Spleen (tissue), 11 donors: ENCODE data around the gene C10orf53. TPM values are rescaled to one million over a fixed set of nuclear protein-coding genes. Genes with fewer than 3 reads are reported as not detected.

ENCODE experiments used
- DNase-seq: peaks from one replicate; pipeline ENCODE4 v3.0.0-alpha.2; 2020
- H3K27ac ChIP-seq, 8 donors: fragments of 200-600 bp; sonication (generic) in 7 of 8; 1 replicate in 4 of 8; 2 replicates in 4 of 8; pipeline versions ENCODE4 v1.5.0 to v1.8.0; 2016 to 2021; ENCODE audit warnings: inconsistent platforms in 4 of 8, mild to moderate bottlenecking in 4 of 8, moderate library complexity in 1 of 8
- H3K27me3 ChIP-seq, 7 donors: fragments of 200-600 bp; sonication (generic) in 6 of 7; replicated peaks in 1 of 7; 1 replicate in 4 of 7; 2 replicates in 3 of 7; pipeline versions ENCODE4 v1.5.0 to v1.8.0; 2016 to 2021; ENCODE audit warnings: inconsistent platforms in 3 of 7, mild to moderate bottlenecking in 1 of 7
- H3K36me3 ChIP-seq, 6 donors: fragments of 200-600 bp; sonication (generic) in 5 of 6; 1 replicate in 4 of 6; 2 replicates in 2 of 6; pipeline versions ENCODE4 v1.5.0 to v1.8.0; 2016 to 2021; ENCODE audit warnings: inconsistent platforms in 2 of 6
- H3K4me1 ChIP-seq, 6 donors: fragments of 200-600 bp; sonication (generic) in 5 of 6; 1 replicate in 3 of 6; 2 replicates in 3 of 6; pipeline versions ENCODE4 v1.5.0 to v1.8.0; 2016 to 2021; ENCODE audit warnings: inconsistent platforms in 3 of 6
- H3K4me3 ChIP-seq, 8 donors: fragments of 200-600 bp; sonication (generic) in 7 of 8; 1 replicate in 4 of 8; 2 replicates in 4 of 8; pipeline versions ENCODE4 v1.5.0 to v1.8.0; 2016 to 2021; ENCODE audit warnings: inconsistent platforms in 4 of 8, mild to moderate bottlenecking in 4 of 8, moderate library complexity in 2 of 8
- H3K9me3 ChIP-seq, 8 donors: fragments of 200-600 bp; sonication (generic) in 7 of 8; 1 replicate in 4 of 8; 2 replicates in 4 of 8; pipeline versions ENCODE4 v1.5.0 to v1.8.0; 2016 to 2021; ENCODE audit warnings: inconsistent platforms in 4 of 8
- POLR2A ChIP-seq, 3 donors: fragments of 450-650 bp; IDR thresholded peaks; one replicate each; pipeline ENCODE4 v1.5.1; 2017; ENCODE audit warnings: antibody characterized with exemption in 3 of 3, mild to moderate bottlenecking in 1 of 3
- POLR2AphosphoS5 ChIP-seq, 3 donors: sonication (generic); formaldehyde crosslinking; IDR thresholded peaks; one replicate each; pipeline ENCODE4 v1.5.1; 2017; ENCODE audit warnings: antibody characterized with exemption in 3 of 3
- WGBS, 5 donors: extraction: QIAGEN DNeasy Blood & Tissue Kit in 3 of 5; methylation state at CpG; one replicate each; pipeline versions ENCODE4 v1.1.5 to v1.1.7; 2013 to 2018; 5-methylcytosine and 5-hydroxymethylcytosine counted together
- intact Hi-C: fragments of 100-400 bp; cut with DNase I; formaldehyde crosslinking; loops from one replicate; pipeline ENCODE4 v1.15.0; 2023; ENCODE audit warnings: low total_unique reads
- polyA plus RNA-seq, 3 donors: library from polyadenylated mRNA; stranded (reverse); fragments of 200-250 nt; gene quantifications; one replicate each; pipeline ENCODE4 v1.2.1, GENCODE V29; 2013
- total RNA-seq, 7 donors: library from RNA; depleted of rRNA in 3 of 7; stranded (reverse); fragments of >200 nt in 3 of 7; fragmentation: NEBNext Ultra II Directional in 4 of 7; extraction: Animal tissue kit (Norgen Biotek cat#: 25700) in 4 of 7; gene quantifications; one replicate each; pipeline versions ENCODE4 v1.1.0 to v1.2.1, GENCODE V29; 2016 to 2021
- TF ChIP-seq, protein P1 (sequence below), 11 experiments: fragments of 200-600 bp in 7 of 11; fragments of 450-650 bp in 4 of 11; sonication (generic) in 4 of 11; IDR thresholded peaks in 8 of 11; conservative IDR thresholded peaks in 3 of 11; 1 replicate in 7 of 11; 2 replicates in 4 of 11; pipeline versions ENCODE4 v1.4.0 to v1.8.0; 2016 to 2021; ENCODE audit warnings: antibody characterized with exemption in 11 of 11, inconsistent platforms in 4 of 11, mild to moderate bottlenecking in 1 of 11
- donor health status: healthy with polysubstance abuse.
- donor health status: DM: no; HTN: no; CAD: no; lungs with moderate emphysema.
- donor health status: DM: no; HTN: no; CAD: no.
- donor health status: Bipolar disorder and iron deficiency.
- donor health status: healthy.
- donor health status: DM: no; HTN: no; CAD: no.
- donor health status: DM: yes; HTN: yes; CAD: no.

C10orf53 gene
- total and polyA plus RNA-seq, 10 donors: not detected

GRCh38 chr10:49664006-49664841, 15.2 kb upstream of the C10orf53 start:
- Histone ChIP-seq H3K27ac (no peak overlapping the region), H3K27me3 (peaks cover 0 to 27% (median 0%) of the 10 kb centered on the region in 7 donors), H3K4me3 (no peak overlapping the region), H3K36me3 (no peaks in the 10 kb centered on the region), H3K9me3 (peaks cover 0 to 13% (median 11%) of the 10 kb centered on the region in 8 donors), H3K4me1 (no peaks in the 10 kb centered on the region)
- no peak for DNase-seq
- 76 to 87% (median 85%) methylated on average over 6 to 7 of the region's 7 CpGs for WGBS, 5 donors
- intact Hi-C loops: no loop called here
- TF ChIP-seq POLR2AphosphoS5 (IDR thresholded peaks at IDR 0.05) (no peak), POLR2A (IDR thresholded peaks at IDR 0.05) (no peak)
- TF ChIP-seq, protein P1, sequence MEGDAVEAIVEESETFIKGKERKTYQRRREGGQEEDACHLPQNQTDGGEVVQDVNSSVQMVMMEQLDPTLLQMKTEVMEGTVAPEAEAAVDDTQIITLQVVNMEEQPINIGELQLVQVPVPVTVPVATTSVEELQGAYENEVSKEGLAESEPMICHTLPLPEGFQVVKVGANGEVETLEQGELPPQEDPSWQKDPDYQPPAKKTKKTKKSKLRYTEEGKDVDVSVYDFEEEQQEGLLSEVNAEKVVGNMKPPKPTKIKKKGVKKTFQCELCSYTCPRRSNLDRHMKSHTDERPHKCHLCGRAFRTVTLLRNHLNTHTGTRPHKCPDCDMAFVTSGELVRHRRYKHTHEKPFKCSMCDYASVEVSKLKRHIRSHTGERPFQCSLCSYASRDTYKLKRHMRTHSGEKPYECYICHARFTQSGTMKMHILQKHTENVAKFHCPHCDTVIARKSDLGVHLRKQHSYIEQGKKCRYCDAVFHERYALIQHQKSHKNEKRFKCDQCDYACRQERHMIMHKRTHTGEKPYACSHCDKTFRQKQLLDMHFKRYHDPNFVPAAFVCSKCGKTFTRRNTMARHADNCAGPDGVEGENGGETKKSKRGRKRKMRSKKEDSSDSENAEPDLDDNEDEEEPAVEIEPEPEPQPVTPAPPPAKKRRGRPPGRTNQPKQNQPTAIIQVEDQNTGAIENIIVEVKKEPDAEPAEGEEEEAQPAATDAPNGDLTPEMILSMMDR (IDR thresholded peaks at IDR 0.05 in 8 of 11, conservative IDR thresholded peaks at IDR 0.05 in 3 of 11): no peak

DNA sequence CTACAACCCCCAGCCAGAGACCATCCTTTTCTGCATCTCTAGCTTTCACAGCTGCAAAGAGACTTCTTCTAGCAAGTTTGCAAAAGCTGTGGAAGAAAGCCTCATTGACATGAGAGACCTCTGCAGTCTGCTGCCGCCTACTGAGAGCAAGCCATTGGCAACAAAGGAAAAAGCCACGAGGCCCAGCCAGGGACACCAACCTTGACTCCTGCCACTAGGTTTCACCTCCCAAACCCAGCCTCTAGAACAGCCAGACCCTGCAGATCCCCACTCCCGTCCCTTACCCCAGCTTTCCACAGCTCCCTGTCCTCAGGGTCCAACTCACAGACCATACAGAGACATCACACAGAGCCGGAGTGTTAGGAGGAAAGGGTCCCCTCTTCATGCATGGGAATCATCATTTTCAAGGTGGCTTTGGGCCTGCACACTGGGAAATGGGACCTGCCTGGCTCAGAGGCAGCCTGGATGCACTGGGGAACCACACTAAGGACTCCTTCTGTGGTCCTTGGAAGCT, 14.6 kb upstream of the C10orf53 start:
- Histone ChIP-seq H3K27ac (no peak overlapping the region), H3K27me3 (peaks cover 0 to 27% (median 0%) of the 10 kb centered on the region in 7 donors), H3K4me3 (no peak overlapping the region), H3K4me1 (no peaks in the 10 kb centered on the region), H3K36me3 (no peaks in the 10 kb centered on the region), H3K9me3 (peaks cover 0 to 6% (median 4%) of the 10 kb centered on the region in 8 donors)
- intact Hi-C loops: no loop called here
- TF ChIP-seq POLR2AphosphoS5 (IDR thresholded peaks at IDR 0.05) (no peak), POLR2A (IDR thresholded peaks at IDR 0.05) (no peak)
- TF ChIP-seq, protein P1 (IDR thresholded peaks at IDR 0.05 in 8 of 11, conservative IDR thresholded peaks at IDR 0.05 in 3 of 11): no peak
- 68 to 84% (median 74%) methylated on average over 4 of the region's 4 CpGs for WGBS, 5 donors
- no peak for DNase-seq

- no peaks in the 10 kb centered on the region for H3K4me1 ChIP-seq
- no peak overlapping the region for H3K27ac ChIP-seq
- peaks cover 0 to 2% (median 0%) of the 10 kb centered on the region in 8 donors for H3K9me3 ChIP-seq
- no peak for DNase-seq
- intact Hi-C loops: no loop called here
- WGBS, 5 donors: 36 to 65% (median 42%) methylated on average over 2 of the region's 2 CpGs
- H3K27me3 ChIP-seq: peaks cover 0 to 27% (median 0%) of the 10 kb centered on the region in 7 donors
- no peak overlapping the region for H3K4me3 ChIP-seq
- no peaks in the 10 kb centered on the region for H3K36me3 ChIP-seq
- TF ChIP-seq POLR2A (IDR thresholded peaks at IDR 0.05) (no peak), POLR2AphosphoS5 (IDR thresholded peaks at IDR 0.05) (no peak)
- TF ChIP-seq, protein P1 (IDR thresholded peaks at IDR 0.05 in 8 of 11, conservative IDR thresholded peaks at IDR 0.05 in 3 of 11): no peak
Measured at GRCh38 chr10:49666054-49666615, 13.3 kb upstream of the C10orf53 start.

- no peaks in the 10 kb centered on the region for H3K36me3 ChIP-seq
- H3K9me3 ChIP-seq: peaks cover 0 to 5% (median 0%) of the 10 kb centered on the region in 8 donors
- H3K27me3 ChIP-seq: peaks cover 0 to 27% (median 0%) of the 10 kb centered on the region in 7 donors
- H3K4me3 ChIP-seq: no peak overlapping the region
- H3K4me1 ChIP-seq: no peaks in the 10 kb centered on the region
- intact Hi-C loops: no loop called here
- WGBS, 5 donors: 79 to 88% (median 85%) methylated on average over 5 of the region's 5 CpGs
- H3K27ac ChIP-seq: no peak overlapping the region
- TF ChIP-seq POLR2A (IDR thresholded peaks at IDR 0.05) (no peak), POLR2AphosphoS5 (IDR thresholded peaks at IDR 0.05) (no peak)
- TF ChIP-seq, protein P1 (IDR thresholded peaks at IDR 0.05 in 8 of 11, conservative IDR thresholded peaks at IDR 0.05 in 3 of 11): no peak
- no peak for DNase-seq
Measured at GRCh38 chr10:49666685-49667084, 12.8 kb upstream of the C10orf53 start.
